22Rv1 (cell line): ENCODE measurements around the gene NDRG4.
A peak's percentile ranks its signal among the peaks of the same experiment; 100 is the strongest.

Experiments used
- H3K27ac ChIP-seq: fragments of 450-650 bp; 2 replicates; pipeline ENCODE4 v1.5.1; 2017
- ZFX ChIP-seq: fragments of 450-650 bp; IDR thresholded peaks from 2 replicates; pipeline ENCODE4 v1.6.1; 2017; ENCODE audit warnings: antibody characterized with exemption, borderline replicate concordance
- TF ChIP-seq, protein P1 (sequence below): fragments of 450-650 bp; IDR thresholded peaks from 2 replicates; pipeline ENCODE4 v1.5.1; 2017; ENCODE audit warnings: mild to moderate bottlenecking

NDRG4 gene

DNA sequence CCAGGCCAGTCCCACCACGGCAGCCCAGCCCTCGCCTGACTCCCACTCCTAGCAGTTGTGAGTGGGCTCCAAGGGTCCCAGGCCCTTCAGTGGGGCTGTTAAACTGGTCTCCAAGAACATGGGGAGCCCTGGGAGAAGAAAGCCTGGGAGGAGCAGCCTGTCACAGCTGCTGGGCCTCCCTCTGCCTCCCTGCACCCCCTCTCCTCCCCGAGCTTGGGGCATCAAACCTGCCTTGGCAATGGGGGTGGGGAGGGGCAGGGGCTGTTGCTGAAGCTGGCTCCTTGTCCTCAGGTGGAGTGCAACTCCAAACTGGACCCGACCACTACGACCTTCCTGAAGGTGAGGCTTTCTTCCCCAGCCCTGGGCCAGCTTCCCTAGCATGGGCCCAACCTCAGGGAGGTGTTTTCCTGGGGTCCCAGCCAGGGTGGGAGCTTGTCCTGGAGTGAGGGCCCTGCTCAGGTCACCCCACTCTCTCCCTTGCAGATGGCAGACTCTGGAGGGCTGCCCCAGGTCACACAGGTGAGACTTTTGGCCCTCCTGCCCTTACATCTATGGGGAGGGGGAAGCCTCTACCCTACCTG lies 8.8 kb downstream of the NDRG4 start:
- TF ChIP-seq, protein P1, sequence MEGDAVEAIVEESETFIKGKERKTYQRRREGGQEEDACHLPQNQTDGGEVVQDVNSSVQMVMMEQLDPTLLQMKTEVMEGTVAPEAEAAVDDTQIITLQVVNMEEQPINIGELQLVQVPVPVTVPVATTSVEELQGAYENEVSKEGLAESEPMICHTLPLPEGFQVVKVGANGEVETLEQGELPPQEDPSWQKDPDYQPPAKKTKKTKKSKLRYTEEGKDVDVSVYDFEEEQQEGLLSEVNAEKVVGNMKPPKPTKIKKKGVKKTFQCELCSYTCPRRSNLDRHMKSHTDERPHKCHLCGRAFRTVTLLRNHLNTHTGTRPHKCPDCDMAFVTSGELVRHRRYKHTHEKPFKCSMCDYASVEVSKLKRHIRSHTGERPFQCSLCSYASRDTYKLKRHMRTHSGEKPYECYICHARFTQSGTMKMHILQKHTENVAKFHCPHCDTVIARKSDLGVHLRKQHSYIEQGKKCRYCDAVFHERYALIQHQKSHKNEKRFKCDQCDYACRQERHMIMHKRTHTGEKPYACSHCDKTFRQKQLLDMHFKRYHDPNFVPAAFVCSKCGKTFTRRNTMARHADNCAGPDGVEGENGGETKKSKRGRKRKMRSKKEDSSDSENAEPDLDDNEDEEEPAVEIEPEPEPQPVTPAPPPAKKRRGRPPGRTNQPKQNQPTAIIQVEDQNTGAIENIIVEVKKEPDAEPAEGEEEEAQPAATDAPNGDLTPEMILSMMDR: no peak
- TF ChIP-seq ZFX: no peak
- H3K27ac ChIP-seq: no peak overlapping the region

DNA sequence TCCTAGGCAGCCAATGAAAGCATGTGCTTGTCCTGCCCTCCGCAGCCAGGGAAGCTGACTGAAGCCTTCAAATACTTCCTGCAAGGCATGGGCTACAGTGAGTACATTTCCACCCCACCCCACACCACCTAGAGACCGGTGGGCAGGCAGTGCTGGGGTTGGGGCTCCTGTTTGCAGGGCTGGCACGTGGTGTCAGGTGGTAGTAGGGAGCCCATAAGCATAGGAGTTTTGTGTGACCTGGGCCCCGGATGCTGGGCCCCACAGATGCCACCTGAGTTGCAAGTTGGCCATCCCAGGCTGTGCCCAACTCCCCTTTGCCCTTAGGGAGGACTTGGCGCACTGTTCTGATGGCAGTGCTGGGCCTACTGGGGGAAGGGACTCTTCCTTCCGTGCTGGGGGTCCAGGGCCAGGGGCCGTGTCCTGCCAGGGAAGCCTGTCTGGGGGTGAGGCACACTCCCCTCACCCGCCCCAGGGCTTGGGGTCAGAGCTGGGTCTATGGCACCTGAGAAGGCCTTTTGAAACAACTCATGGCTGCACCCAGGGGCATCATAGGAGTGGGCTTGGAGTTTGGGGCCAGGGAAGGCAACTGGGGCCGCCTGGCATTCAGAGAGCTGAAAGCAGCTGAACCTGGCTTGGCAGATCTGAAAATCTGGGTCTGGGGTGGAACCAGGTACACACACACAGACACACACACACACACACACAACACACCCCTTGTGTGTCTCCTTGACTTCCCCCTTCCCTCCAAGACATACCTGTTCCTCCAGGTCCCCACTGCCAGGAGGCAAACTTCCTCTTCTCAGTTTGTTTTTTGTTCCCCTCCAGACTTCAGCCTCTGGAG lies 9.5 kb downstream of the NDRG4 start:
- no peak overlapping the region for H3K27ac ChIP-seq
- TF ChIP-seq ZFX: no peak
- TF ChIP-seq, protein P1: no peak

DNA sequence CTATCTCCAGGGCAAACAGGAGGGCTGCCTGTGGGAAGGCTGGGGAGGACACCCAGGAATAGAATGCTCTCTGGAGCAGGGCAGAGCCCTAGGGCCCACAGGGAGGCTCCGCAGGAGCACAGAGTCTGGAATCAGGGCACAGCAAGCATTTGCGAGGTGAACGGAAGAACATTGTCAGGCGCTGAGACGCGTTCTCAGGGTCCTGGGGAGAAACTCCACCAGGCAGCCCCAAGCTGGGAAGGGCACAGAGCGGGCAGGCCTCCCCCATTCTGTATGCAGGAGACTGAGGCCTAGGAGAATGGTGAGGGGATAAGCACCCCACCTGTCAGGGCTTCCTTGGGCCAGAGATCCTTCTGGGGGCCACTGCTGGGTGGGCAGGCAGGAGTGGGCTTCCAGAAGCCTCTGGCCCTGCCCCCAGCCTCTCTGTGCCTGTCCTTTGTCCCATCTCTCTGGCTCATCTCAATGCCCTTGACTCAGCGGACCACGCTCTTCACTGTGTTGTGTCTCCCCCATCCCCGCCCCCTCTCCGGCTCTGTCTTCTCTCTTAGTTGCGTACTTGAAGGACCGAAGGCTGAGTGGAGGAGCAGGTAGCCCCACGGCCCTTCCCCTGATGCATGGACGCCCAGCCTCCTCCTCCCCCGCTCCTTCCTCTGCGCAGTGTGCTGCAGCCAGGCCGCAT lies 10.3 kb downstream of the NDRG4 start:
- no peak overlapping the region for H3K27ac ChIP-seq
- TF ChIP-seq, protein P1: no peak
- TF ChIP-seq ZFX: no peak

DNA sequence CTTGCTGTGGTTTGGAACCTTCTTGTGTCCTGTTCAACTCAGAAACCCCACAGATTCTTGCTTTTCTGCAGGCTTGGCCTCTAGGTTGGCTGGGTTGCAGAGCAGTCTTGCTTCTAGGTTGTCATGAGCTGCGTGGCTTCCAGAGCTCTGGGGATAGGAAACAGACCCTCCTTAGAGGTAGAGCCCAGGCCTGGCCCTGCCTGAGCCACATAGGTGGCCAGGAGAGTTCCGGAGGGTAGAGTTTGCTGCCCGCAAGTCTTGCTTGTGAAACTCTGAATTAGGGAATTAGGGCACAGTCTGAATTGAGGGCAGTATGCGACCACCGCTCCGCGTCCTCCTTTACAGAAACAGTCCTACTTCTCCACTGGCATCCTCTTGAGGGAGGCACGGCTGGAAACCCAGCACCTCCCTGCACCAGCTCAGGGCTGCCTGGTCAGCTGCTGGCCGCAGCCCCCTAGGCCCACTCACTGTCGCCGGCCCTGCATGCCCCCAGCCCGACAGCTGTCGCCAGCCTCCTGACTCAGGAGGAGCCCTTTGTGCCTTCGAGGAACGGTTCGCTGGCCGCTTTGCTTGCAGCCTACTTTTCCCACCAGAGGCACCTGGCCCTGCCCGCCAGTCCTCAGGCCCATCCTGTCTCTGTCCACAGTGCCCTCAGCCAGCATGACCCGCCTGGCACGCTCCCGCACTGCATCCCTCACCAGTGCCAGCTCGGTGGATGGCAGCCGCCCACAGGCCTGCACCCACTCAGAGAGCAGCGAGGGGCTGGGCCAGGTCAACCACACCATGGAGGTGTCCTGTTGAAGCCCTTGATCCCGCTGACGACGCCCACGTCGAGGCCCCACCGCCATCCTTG lies 11.1 kb downstream of the NDRG4 start:
- TF ChIP-seq ZFX: no peak
- TF ChIP-seq, protein P1: no peak
- H3K27ac ChIP-seq: no peak overlapping the region

DNA sequence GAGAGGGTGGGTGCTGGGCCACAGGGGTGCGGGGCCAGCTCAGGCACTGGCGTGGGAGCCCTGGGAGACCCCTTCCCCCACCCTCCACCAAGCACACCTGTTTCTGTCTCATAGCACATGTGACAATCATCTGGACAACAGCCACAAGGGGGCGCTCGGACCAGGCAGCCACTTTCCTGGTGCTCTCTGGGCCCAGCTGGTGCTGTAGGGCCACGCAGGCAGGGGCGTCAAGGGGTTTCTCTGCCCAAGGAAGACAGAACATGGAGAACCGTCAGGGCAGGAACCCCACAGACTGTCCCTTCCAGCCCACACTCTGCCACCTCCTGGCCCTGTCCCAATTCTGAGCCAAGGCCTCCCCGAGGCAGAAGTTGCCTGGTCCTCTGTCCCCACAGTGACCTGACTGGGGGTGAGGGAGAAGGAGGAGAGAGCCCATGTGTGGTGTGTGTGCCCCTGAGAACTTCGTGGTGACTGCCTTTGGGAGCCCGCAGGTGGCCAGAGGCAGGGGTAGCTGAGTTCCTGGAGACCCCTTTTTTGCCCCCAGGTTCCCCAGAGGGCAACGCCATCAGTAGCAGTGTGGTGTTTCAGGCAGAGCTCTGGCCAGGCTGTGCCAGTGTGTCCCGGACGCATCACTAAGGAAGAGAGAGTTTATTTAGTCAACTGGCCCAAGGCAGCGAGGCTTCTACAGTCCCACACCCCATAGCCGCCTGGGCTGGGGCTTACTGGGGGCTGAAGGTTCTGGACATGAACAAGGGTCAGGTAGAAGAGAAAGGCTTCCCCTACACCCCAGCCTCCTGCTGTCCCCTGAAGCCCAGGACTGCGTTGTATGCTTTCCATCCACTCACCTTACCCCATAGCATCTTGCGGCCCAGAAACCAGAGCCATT lies 12.2 kb downstream of the NDRG4 start:
- TF ChIP-seq, protein P1: peak; percentile 95
- TF ChIP-seq ZFX: no peak
- no peak overlapping the region for H3K27ac ChIP-seq

DNA sequence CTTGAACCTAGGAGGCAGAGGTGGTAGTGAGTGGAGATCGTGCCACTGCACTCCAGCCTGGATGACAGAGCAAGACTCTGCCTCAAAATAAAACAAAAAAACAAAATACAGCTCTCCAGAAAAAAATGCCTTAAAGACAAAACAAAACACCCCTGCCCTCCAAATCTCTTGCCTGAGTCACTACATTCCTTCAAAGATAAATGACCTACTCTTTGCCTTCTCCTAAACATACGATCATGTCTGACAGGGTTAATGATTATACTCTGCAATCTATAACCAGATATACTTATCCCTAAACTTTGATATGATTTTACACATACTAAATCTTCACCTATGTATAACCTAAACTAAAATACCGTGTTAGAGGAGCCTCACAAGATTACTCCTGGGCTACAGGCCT lies 13.9 kb downstream of the NDRG4 start:
- TF ChIP-seq ZFX: no peak
- TF ChIP-seq, protein P1: no peak

More for the DNA sequence above, 13.9 kb downstream of the NDRG4 start:
- peak overlapping the region; percentile 89; the same call in 1 of the 2 replicates for H3K27ac ChIP-seq
